Measurements from ENCODE around the gene TLL2. TPM values are rescaled to one million over a fixed set of nuclear protein-coding genes. Genes with fewer than 3 reads are reported as not detected.

TLL2 gene
- polyA plus RNA-seq, 1 experiment = 0.05 TPM

GRCh38 chr10:96495544-96495943 is 18.2 kb downstream of the TLL2 start:
- ChIA-PET POLR2A (no interaction called here), CTCF (interaction anchor here (1.2 to 2.2 kb wide), 4 partner anchors 13 to 120 kb away, joined by 3 to 5 read pairs (median 4); no protein-coding TSS in a partner anchor)
- Histone ChIP-seq H3K27me3 (ENCODE audit: control insufficient read depth, insufficient read depth, low read length) (no peaks in the 10 kb centered on the region; the same call in 1 of the 2 replicates), H3K36me3 (ENCODE audit: control insufficient read depth, insufficient read depth, low read length) (no peaks in the 10 kb centered on the region), H3K4me3 (ENCODE audit: low read depth, low read length) (no peak overlapping the region)
- no peak for TF ChIP-seq CTCF (IDR thresholded peaks at IDR 0.05; ENCODE audit: insufficient read depth, low read depth, low read length)
- no peak for DNase-seq (ENCODE audit: low read depth)

GRCh38 chr10:96494694-96495093 is 19.0 kb downstream of the TLL2 start:
- no peak overlapping the region for H3K4me3 ChIP-seq (ENCODE audit: low read depth, low read length)
- ChIA-PET CTCF (interaction anchor here (1.2 kb wide), 1 partner anchor 14 kb away, joined by 3 read pairs; no protein-coding TSS in a partner anchor), POLR2A (no interaction called here)
- TF ChIP-seq CTCF (IDR thresholded peaks at IDR 0.05; ENCODE audit: insufficient read depth, low read depth, low read length) = no peak
- no peak for DNase-seq (ENCODE audit: low read depth)
- H3K36me3 ChIP-seq (ENCODE audit: control insufficient read depth, insufficient read depth, low read length) = no peaks in the 10 kb centered on the region
- no peaks in the 10 kb centered on the region; the same call in 1 of the 2 replicates for H3K27me3 ChIP-seq (ENCODE audit: control insufficient read depth, insufficient read depth, low read length)

GRCh38 chr10:96493871-96494525 is 19.7 kb downstream of the TLL2 start:
- no peaks in the 10 kb centered on the region for H3K36me3 ChIP-seq (ENCODE audit: control insufficient read depth, insufficient read depth, low read length)
- no peak for DNase-seq (ENCODE audit: low read depth)
- ChIA-PET POLR2A (no interaction called here), CTCF (no interaction called here)
- H3K4me3 ChIP-seq (ENCODE audit: low read depth, low read length) = no peak overlapping the region
- no peaks in the 10 kb centered on the region; the same call in 1 of the 2 replicates for H3K27me3 ChIP-seq (ENCODE audit: control insufficient read depth, insufficient read depth, low read length)
- no peak for TF ChIP-seq CTCF (IDR thresholded peaks at IDR 0.05; ENCODE audit: insufficient read depth, low read depth, low read length)

GRCh38 chr10:96493254-96493653 is 20.5 kb downstream of the TLL2 start:
- no peaks in the 10 kb centered on the region; the same call in 1 of the 2 replicates for H3K27me3 ChIP-seq (ENCODE audit: control insufficient read depth, insufficient read depth, low read length)
- no peak overlapping the region for H3K4me3 ChIP-seq (ENCODE audit: low read depth, low read length)
- TF ChIP-seq CTCF (IDR thresholded peaks at IDR 0.05; ENCODE audit: insufficient read depth, low read depth, low read length) = no peak
- no peak for DNase-seq (ENCODE audit: low read depth)
- ChIA-PET POLR2A (no interaction called here), CTCF (no interaction called here)
- H3K36me3 ChIP-seq (ENCODE audit: control insufficient read depth, insufficient read depth, low read length) = no peaks in the 10 kb centered on the region

DNA sequence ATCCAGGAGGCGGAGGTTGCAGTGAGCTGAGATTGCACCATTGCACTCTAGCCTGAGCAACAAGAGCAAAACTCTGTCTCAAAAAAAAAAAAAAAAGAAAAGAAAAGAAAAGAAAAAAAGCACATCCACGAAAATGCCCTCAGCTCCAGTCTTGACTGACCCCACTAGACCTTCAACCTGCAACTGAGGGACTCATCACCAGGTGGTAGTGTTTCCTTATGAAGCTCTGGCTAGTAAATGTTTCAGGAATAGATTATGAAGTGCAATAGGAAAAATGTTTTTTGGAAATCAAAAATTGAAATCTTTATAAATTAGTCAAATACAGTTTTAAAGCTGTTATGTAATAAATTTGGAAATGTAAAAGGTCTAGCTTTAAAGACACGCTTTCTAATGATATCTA is 22.4 kb downstream of the TLL2 start:
- Histone ChIP-seq H3K27me3 (ENCODE audit: control insufficient read depth, insufficient read depth, low read length) (no peaks in the 10 kb centered on the region), H3K36me3 (ENCODE audit: control insufficient read depth, insufficient read depth, low read length) (no peaks in the 10 kb centered on the region), H3K4me3 (ENCODE audit: low read depth, low read length) (no peak overlapping the region)
- CTCF ChIA-PET = interaction anchor here (0.7 to 2.1 kb wide), 8 partner anchors 17 to 265 kb away, joined by 3 to 5 read pairs (median 3); partner anchors contain the start of gene TLL2
- POLR2A ChIA-PET = no interaction called here
- no peak for DNase-seq (ENCODE audit: low read depth)
- 0 out of 2 replicates have a peak, but pooled peaks have one; percentile 20 for TF ChIP-seq CTCF (IDR thresholded peaks at IDR 0.05; ENCODE audit: insufficient read depth, low read depth, low read length)

All from BJ (cell line).